Measurements from ENCODE around the gene ERG.

GRCh38 chr21:38488640-38489270, 9.5 kb downstream of the ERG start:
- TF ChIP-seq FOSL2 (CRISPR knock-in tag; IDR thresholded peaks at IDR 0.05): no peak
- TF ChIP-seq EZH2 (conservative IDR thresholded peaks at IDR 0.05; ENCODE audit: low read depth, low read length): no peak
- TF ChIP-seq ZNF569 (CRISPR knock-in tag; IDR thresholded peaks at IDR 0.05; ENCODE audit: borderline replicate concordance): no peak
- no peak for TF ChIP-seq CREB1 (IDR thresholded peaks at IDR 0.05)
- TF ChIP-seq CREB1 (CRISPR knock-in tag; IDR thresholded peaks at IDR 0.05): no peak
- TF ChIP-seq REST (IDR thresholded peaks at IDR 0.05; ENCODE audit: borderline replicate concordance in 1 of 2, low read depth in 1 of 2, low read length in 2 of 2): no peak
- no peak for TF ChIP-seq ZNF629 (CRISPR knock-in tag; conservative IDR thresholded peaks at IDR 0.05)

Data from HepG2 (cell line).